Mammary microvascular endothelial cell (primary cell): ENCODE results near the gene TMEM120A. TPM values are rescaled to one million over a fixed set of nuclear protein-coding genes. Genes with fewer than 3 reads are reported as not detected.

ENCODE experiments used
- total RNA-seq: library from RNA; depleted of rRNA; stranded (reverse); fragments of >200 nt; gene quantifications from 2 replicates; pipeline ENCODE4 v1.2.3, GENCODE V29; 2015

The TMEM120A gene
- 8.5 and 22.7 TPM in 2 replicates for total RNA-seq

GRCh38 chr7:75994388-75995051 lies at the start of gene TMEM120A:
TSS of gene TMEM120A (minus strand) at chr7:75994595. CDS start at chr7:75994570, 25 bp downstream.

Other genes with a start within 250 kb of the TMEM120A start
- gene CCL26, start 222.4 kb downstream of the TMEM120A start, total RNA-seq: not detected in 2 replicates
- gene CCL24, start 180.8 kb downstream of the TMEM120A start, total RNA-seq: not detected in 2 replicates
- 17.4 and 23.4 TPM in 2 replicates for gene RHBDD2, start 115.6 kb downstream of the TMEM120A start, total RNA-seq
- 61.2 and 69.5 TPM in 2 replicates for gene POR, start 79.4 kb downstream of the TMEM120A start, total RNA-seq
- 63.4 and 68.1 TPM in 2 replicates for gene STYXL1, start 53.4 kb upstream of the TMEM120A start, total RNA-seq
- 140 and 208 TPM in 2 replicates for gene MDH2, start 53.5 kb upstream of the TMEM120A start, total RNA-seq
- gene SRRM3, start 207.3 kb upstream of the TMEM120A start, total RNA-seq: 0.10 and 0.93 TPM in 2 replicates